ENCODE results near the gene SMAD6.

- TF ChIP-seq REST (IDR thresholded peaks at IDR 0.05; ENCODE audit: unreplicated experiment), result no peak
- TF ChIP-seq POLR2AphosphoS5 (IDR thresholded peaks at IDR 0.05; ENCODE audit: low read depth), result no peak
- TF ChIP-seq CTCF (conservative IDR thresholded peaks at IDR 0.05; ENCODE audit: low read depth in 2 of 2), result no peak
- no peak for TF ChIP-seq EZH2phosphoT487 (IDR thresholded peaks at IDR 0.05; ENCODE audit: unreplicated experiment)
- TF ChIP-seq CREB1 (CRISPR knock-in tag; IDR thresholded peaks at IDR 0.05; ENCODE audit: low read depth), result no peak
- TF ChIP-seq NANOG (IDR thresholded peaks at IDR 0.05; ENCODE audit: borderline replicate concordance), result no peak
- no peak for TF ChIP-seq ZNF114 (CRISPR knock-in tag; IDR thresholded peaks at IDR 0.05)
- no peak for TF ChIP-seq JUNB (IDR thresholded peaks at IDR 0.05; ENCODE audit: unreplicated experiment)
- TF ChIP-seq EZH2 (IDR thresholded peaks at IDR 0.05; ENCODE audit: low read depth, unreplicated experiment), result no peak
These were observed 52.8 kb downstream of the SMAD6 start for GRCh38 chr15:66754789-66755188.
